Brain pericyte (primary cell): Measurements from ENCODE around the gene ENTREP1.

ENCODE experiments used
- DNase-seq: peaks from one replicate; pipeline ENCODE4 v3.0.0-alpha.2; 2012; ENCODE audit warnings: low read depth, low spot score

ENTREP1 gene

GRCh38 chr9:69364510-69365150 lies 39.6 kb downstream of the ENTREP1 start:
- no peak for DNase-seq

GRCh38 chr9:69370430-69370829 lies 45.4 kb downstream of the ENTREP1 start:
- DNase-seq: no peak

- no peak for DNase-seq
These were observed 46.0 kb downstream of the ENTREP1 start for GRCh38 chr9:69371001-69371400.

GRCh38 chr9:69376651-69377050 lies 51.6 kb downstream of the ENTREP1 start:
- DNase-seq: no peak

GRCh38 chr9:69377291-69377690 lies 52.3 kb downstream of the ENTREP1 start:
- DNase-seq: no peak

GRCh38 chr9:69377981-69378380 lies 53.0 kb downstream of the ENTREP1 start:
- no peak for DNase-seq

- no peak for DNase-seq
These were observed 54.4 kb downstream of the ENTREP1 start for GRCh38 chr9:69379270-69379982.

GRCh38 chr9:69380301-69380700 lies 55.3 kb downstream of the ENTREP1 start:
- DNase-seq: no peak

GRCh38 chr9:69380811-69381210 lies 55.8 kb downstream of the ENTREP1 start:
- no peak for DNase-seq

GRCh38 chr9:69382135-69382534 lies 57.1 kb downstream of the ENTREP1 start:
- DNase-seq: no peak

GRCh38 chr9:69385581-69386033 lies 60.6 kb downstream of the ENTREP1 start:
- no peak for DNase-seq

GRCh38 chr9:69386651-69387050 lies 61.6 kb downstream of the ENTREP1 start:
- DNase-seq: no peak

GRCh38 chr9:69388596-69388995 lies 63.6 kb downstream of the ENTREP1 start:
- no peak for DNase-seq

- DNase-seq: no peak
These were observed 64.5 kb downstream of the ENTREP1 start for GRCh38 chr9:69389437-69389995.

GRCh38 chr9:69391487-69391886 lies 66.5 kb downstream of the ENTREP1 start:
- DNase-seq: no peak

GRCh38 chr9:69391946-69392345 lies 66.9 kb downstream of the ENTREP1 start:
- no peak for DNase-seq

- DNase-seq: no peak
These were observed 67.8 kb downstream of the ENTREP1 start for GRCh38 chr9:69392826-69393225.

GRCh38 chr9:69393425-69393824 lies 68.4 kb downstream of the ENTREP1 start:
- no peak for DNase-seq

GRCh38 chr9:69395718-69396117 lies 70.7 kb downstream of the ENTREP1 start:
- no peak for DNase-seq

GRCh38 chr9:69396759-69397158 lies 71.7 kb downstream of the ENTREP1 start:
- DNase-seq: no peak

- DNase-seq: no peak
These were observed 72.6 kb downstream of the ENTREP1 start for GRCh38 chr9:69397384-69398214.

- no peak for DNase-seq
These were observed 75.5 kb downstream of the ENTREP1 start for GRCh38 chr9:69400470-69400869.
